Colonic mucosa (tissue), 4 donors: Measurements from ENCODE around the gene SYNDIG1. TPM values are rescaled to one million over a fixed set of nuclear protein-coding genes. Genes with fewer than 3 reads are reported as not detected.

Source experiments
- DNase-seq: peaks from one replicate; pipeline ENCODE4 v3.0.0-alpha.2; 2020
- H3K27ac ChIP-seq: fragments of 200-600 bp; one replicate; pipeline ENCODE4 v1.8.0; 2021
- H3K27me3 ChIP-seq: fragments of 200-600 bp; one replicate; pipeline ENCODE4 v1.8.0; 2021
- H3K36me3 ChIP-seq: fragments of 200-600 bp; one replicate; pipeline ENCODE4 v1.8.0; 2021
- H3K4me1 ChIP-seq: fragments of 200-600 bp; one replicate; pipeline ENCODE4 v1.8.0; 2021; ENCODE audit warnings: mild to moderate bottlenecking
- H3K4me3 ChIP-seq: fragments of 200-600 bp; one replicate; pipeline ENCODE4 v1.8.0; 2021
- H3K9ac ChIP-seq, 2 donors: one replicate each; pipeline ENCODE4 v1.7.0; 2013; ENCODE audit warnings: control low read depth in 2 of 2, low read depth in 2 of 2, low read length in 2 of 2
- H3K9me3 ChIP-seq: fragments of 200-600 bp; one replicate; pipeline ENCODE4 v1.8.0; 2021
- intact Hi-C: fragments of 100-400 bp; cut with DNase I; formaldehyde crosslinking; loops from one replicate; pipeline ENCODE4 v1.14.1; 2022
- total RNA-seq, 2 donors: library from RNA; stranded (reverse); fragmentation: NEBNext Ultra II Directional in 1 of 2; extraction: Animal tissue kit (Norgen Biotek cat#: 25700) in 1 of 2; gene quantifications; one replicate each; pipeline ENCODE4 v1.2.1, GENCODE V29; 2021
- TF ChIP-seq, protein P1 (sequence below): fragments of 200-600 bp; IDR thresholded peaks from one replicate; pipeline ENCODE4 v1.8.0; 2022; ENCODE audit warnings: antibody characterized with exemption, mild to moderate bottlenecking
- donor health status: healthy.
- donor health status: DM: no; HTN: no; CAD: no.
- donor health status: DM: no; HTN: no; CAD: no.

SYNDIG1 gene
- total RNA-seq, 2 donors from 2014 or later: 0.10 to 0.19 TPM

DNA sequence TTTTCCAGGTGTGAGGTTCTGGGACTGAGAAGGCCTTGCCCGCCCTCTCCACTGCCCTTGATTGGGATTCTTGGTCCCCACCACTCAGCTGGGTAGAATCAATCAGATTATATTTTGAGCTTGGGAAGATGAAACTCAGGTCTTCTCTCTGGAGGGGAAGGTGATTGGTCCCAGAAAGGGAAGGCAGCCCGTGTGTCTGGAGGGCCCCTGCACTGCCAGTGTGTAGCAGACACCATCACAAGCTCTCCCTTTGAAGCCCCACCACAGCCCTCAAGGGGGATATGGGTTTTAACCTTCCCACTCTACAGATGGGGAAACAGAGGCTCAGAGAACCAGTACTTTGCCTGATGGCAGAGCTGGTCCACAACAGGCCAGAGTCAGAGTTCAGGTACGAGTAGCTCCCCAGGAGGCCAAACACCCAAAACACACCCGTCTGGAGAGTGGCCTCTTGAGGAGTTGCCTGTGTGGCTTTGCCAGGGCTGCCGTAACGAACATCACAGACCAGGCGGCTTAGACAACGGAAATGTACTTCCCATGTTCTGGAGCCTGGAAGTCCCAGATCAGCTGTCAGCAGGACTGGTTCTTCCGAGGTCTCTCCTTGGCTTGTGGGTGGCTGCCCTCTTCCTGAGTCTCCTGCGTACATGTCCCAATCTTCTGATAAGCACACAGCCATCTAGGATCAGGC, 205.6 kb downstream of the SYNDIG1 start:
- intact Hi-C loops: no loop called here

DNA sequence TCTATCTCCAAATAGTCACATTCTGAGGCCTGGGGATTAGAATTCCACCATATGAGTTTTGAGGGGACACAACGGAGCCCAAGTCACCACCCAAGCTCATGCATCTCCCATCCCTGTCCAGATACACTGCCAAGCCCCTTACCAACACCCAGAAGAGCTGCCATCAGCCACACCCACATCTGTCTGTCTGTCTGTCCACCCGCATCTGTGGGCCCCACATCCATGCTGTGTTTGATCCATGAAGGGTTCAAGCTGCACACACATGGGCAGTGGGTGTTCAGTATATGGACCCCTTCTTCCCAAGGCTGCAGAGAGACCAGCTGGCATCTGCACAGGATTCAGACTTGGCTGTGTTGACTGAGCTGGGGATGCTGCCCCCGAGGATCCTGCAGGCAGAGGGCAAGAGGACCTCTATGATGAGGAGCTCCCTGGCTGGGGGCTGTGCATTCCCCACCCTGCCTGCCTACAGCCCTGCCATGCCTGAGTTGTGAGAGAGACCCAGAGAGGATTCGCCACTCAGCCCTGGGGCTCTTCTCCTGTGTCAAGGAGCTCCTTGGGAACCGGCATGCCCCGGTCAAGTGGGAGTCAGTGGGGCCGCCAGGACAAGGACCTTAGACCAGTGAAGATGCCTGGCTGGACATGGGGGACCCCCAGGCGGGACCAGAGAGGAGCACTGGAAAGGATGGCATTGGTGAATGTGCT, 206.4 kb downstream of the SYNDIG1 start:
- Histone ChIP-seq H3K9ac (no peak overlapping the region), H3K36me3 (no peaks in the 10 kb centered on the region), H3K4me1 (no peaks in the 10 kb centered on the region), H3K27ac (no peak overlapping the region), H3K4me3 (no peak overlapping the region), H3K9me3 (no peaks in the 10 kb centered on the region), H3K27me3 (no peaks in the 10 kb centered on the region)
- TF ChIP-seq, protein P1, sequence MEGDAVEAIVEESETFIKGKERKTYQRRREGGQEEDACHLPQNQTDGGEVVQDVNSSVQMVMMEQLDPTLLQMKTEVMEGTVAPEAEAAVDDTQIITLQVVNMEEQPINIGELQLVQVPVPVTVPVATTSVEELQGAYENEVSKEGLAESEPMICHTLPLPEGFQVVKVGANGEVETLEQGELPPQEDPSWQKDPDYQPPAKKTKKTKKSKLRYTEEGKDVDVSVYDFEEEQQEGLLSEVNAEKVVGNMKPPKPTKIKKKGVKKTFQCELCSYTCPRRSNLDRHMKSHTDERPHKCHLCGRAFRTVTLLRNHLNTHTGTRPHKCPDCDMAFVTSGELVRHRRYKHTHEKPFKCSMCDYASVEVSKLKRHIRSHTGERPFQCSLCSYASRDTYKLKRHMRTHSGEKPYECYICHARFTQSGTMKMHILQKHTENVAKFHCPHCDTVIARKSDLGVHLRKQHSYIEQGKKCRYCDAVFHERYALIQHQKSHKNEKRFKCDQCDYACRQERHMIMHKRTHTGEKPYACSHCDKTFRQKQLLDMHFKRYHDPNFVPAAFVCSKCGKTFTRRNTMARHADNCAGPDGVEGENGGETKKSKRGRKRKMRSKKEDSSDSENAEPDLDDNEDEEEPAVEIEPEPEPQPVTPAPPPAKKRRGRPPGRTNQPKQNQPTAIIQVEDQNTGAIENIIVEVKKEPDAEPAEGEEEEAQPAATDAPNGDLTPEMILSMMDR: no peak
- intact Hi-C loops: no loop called here
- DNase-seq: no peak

More for the DNA sequence above, 205.6 kb downstream of the SYNDIG1 start:
- H3K4me1 ChIP-seq: no peaks in the 10 kb centered on the region
- no peak overlapping the region for H3K9ac ChIP-seq
- no peaks in the 10 kb centered on the region for H3K36me3 ChIP-seq
- H3K27ac ChIP-seq: no peak overlapping the region
- H3K9me3 ChIP-seq: no peaks in the 10 kb centered on the region
- DNase-seq: no peak
- no peaks in the 10 kb centered on the region for H3K27me3 ChIP-seq
- TF ChIP-seq, protein P1: no peak
- H3K4me3 ChIP-seq: no peak overlapping the region

DNA sequence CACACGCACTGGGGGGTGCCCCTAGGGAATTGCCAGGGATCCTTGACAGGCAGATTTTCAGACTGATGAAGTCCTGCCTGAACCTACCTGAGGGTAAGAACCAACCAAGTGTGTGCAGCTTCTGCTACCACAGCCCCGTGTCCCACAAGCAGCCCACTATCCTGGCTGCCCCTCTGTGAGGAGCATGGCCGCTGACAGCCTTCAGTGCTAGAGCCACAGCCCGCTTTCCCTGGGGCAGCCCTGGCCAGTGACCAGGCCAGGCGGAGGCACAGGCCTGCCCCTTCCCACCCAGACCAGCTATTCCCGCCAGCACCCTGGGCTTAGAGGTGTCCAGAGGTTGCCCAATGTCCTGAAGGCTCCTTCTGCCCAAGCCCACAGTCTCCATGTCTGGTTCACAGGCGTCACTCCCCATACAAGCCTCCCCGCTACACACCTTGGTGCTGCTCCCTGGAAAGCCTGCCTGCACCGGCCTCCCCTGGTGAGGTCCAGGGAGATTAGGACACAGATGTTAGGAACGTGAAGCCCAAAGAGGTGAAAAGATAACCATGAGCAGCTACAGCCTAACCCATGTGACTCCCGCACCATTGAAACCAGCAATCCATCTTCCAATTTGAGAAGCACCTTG, 207.0 kb downstream of the SYNDIG1 start:
- H3K36me3 ChIP-seq: no peaks in the 10 kb centered on the region
- no peaks in the 10 kb centered on the region for H3K27me3 ChIP-seq
- no peaks in the 10 kb centered on the region for H3K9me3 ChIP-seq
- H3K27ac ChIP-seq: no peak overlapping the region
- DNase-seq: no peak
- no peak overlapping the region for H3K4me3 ChIP-seq
- TF ChIP-seq, protein P1: no peak
- no peak overlapping the region for H3K9ac ChIP-seq
- no peaks in the 10 kb centered on the region for H3K4me1 ChIP-seq
- intact Hi-C loops: no loop called here

DNA sequence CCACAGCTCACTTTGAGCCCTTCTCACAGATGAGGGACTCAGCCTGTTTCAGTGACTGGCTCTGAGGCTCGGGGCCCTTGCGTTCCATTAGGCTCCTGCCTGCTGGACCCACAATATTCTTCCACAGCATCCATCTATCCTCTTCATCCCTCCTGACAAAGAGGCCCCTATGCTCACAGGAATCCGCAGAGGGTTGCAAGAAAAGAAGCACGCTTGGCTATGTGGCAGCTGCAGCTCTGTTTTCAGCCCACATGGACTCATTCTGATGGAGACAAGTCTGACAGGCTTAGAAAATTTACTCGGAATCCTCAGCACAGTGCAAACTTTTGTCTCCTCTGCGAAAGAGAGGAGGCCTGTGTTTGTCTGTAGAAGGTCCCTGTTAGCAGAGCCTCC, 207.5 kb downstream of the SYNDIG1 start:
- no peak overlapping the region for H3K27ac ChIP-seq
- H3K4me1 ChIP-seq: no peaks in the 10 kb centered on the region
- intact Hi-C loops: no loop called here
- no peaks in the 10 kb centered on the region for H3K27me3 ChIP-seq
- DNase-seq: no peak
- H3K36me3 ChIP-seq: no peaks in the 10 kb centered on the region
- no peak overlapping the region for H3K4me3 ChIP-seq
- H3K9ac ChIP-seq: no peak overlapping the region
- H3K9me3 ChIP-seq: no peaks in the 10 kb centered on the region
- TF ChIP-seq, protein P1: no peak

DNA sequence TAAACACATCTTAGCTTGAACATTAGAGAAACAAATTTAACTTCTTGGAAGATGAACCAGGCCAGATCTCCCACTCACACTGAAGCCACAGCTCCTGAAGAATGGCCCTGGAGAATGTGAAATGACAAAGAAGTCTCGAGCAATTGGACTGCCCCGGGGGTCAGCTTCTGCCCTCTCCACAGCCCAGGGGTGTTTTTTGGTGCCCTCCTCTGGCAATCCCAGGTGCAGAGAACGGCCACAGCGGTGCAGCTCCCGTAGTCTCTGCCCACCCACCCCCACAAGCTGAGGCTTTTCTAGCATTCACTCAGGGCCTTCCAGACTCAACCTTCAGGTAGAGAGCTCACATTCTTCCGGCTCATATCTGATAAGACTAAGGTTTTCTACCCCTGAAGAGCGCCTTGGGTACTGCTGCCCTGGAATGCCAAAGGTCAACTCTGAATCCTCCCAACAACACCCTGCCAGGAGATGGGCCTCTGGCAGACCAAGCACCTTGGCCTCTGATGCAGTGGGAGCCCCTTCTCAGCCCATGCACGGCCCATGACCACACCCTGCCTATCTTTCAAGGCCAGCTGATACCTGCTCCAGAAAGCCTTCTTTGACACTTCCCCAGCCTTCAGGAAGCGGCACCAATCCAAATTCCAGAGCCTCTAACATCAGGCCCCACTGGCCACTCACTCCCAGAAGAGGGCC, 208.3 kb downstream of the SYNDIG1 start:
- H3K9ac ChIP-seq: no peak overlapping the region
- no peaks in the 10 kb centered on the region for H3K27me3 ChIP-seq
- no peaks in the 10 kb centered on the region for H3K9me3 ChIP-seq
- H3K4me1 ChIP-seq: no peaks in the 10 kb centered on the region
- H3K4me3 ChIP-seq: no peak overlapping the region
- no peak overlapping the region for H3K27ac ChIP-seq
- no peak for DNase-seq
- TF ChIP-seq, protein P1: no peak
- H3K36me3 ChIP-seq: no peaks in the 10 kb centered on the region
- intact Hi-C loops: no loop called here
